Endothelial cell of umbilical vein (primary cell): ENCODE results near the gene DIO3.
"Not testable (repeated sequence)": the region's sequence is repeated elsewhere in the genome, so short reads cannot be mapped to it uniquely, and the experiment has no call there.

Experiments used
- EZH2 ChIP-seq: IDR thresholded peaks from 2 replicates; pipeline ENCODE4 v1.6.1; 2012; ENCODE audit warnings: borderline replicate concordance, low read depth, mild to moderate bottlenecking, moderate library complexity, low read length, inconsistent platforms; ENCODE audit not compliant: severe bottlenecking
- FOS ChIP-seq: IDR thresholded peaks from 2 replicates; pipeline ENCODE4 v1.6.1; 2011; ENCODE audit warnings: mild to moderate bottlenecking, low read length, moderate library complexity, borderline replicate concordance; ENCODE audit not compliant: insufficient read depth
- GATA2 ChIP-seq: IDR thresholded peaks from 2 replicates; pipeline ENCODE4 v1.7.0; 2011; ENCODE audit warnings: low read depth, mild to moderate bottlenecking, moderate library complexity, mixed read lengths, low read length; ENCODE audit not compliant: insufficient read length, insufficient read depth
- JUN ChIP-seq: IDR thresholded peaks from 2 replicates; pipeline ENCODE4 v1.6.1; 2011; ENCODE audit warnings: borderline replicate concordance, low read depth; ENCODE audit not compliant: insufficient read length, insufficient read depth
- MYC ChIP-seq: IDR thresholded peaks from one replicate; pipeline ENCODE4 v1.6.1; 2011; ENCODE audit warnings: mild to moderate bottlenecking, low read depth, low read length
- POLR2A ChIP-seq: IDR thresholded peaks from 2 replicates; pipeline ENCODE4 v1.6.1; 2012; ENCODE audit warnings: low read depth, mild to moderate bottlenecking, control low read depth, low read length
- POLR2AphosphoS5 ChIP-seq: IDR thresholded peaks from 2 replicates; pipeline ENCODE4 v1.6.1; 2012; ENCODE audit warnings: low read depth, mild to moderate bottlenecking, control low read depth, low read length, moderate library complexity; ENCODE audit not compliant: insufficient read depth
- TF ChIP-seq, protein P1 (sequence below), 2 donors: IDR thresholded peaks; 1 replicate in 1 of 2; 2 replicates in 1 of 2; pipeline ENCODE4 v1.5.1; 2011; ENCODE audit warnings: low read length in 2 of 2, mild to moderate bottlenecking in 2 of 2, moderate library complexity in 2 of 2, control low read depth in 1 of 2, inconsistent platforms in 1 of 2, low read depth in 1 of 2; ENCODE audit not compliant: insufficient read depth in 1 of 2; ENCODE audit errors: extremely low read depth in 1 of 2
- TF ChIP-seq, protein P2 (sequence below): IDR thresholded peaks from 2 replicates; pipeline ENCODE4 v1.6.1; 2011; ENCODE audit not compliant: insufficient read depth, insufficient read length

DNA sequence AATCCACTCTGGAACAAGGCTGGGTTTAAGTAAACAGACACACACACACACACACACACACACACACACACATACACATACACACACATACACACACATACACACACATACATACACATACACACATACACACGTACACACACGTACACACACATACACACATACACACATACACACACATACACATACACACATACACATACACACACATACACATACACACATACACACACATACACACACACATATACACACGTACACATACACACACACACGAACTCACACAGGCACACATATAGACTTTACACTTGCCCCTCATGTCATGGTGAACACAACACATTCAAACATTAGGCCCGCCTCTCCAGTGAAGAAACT, 5.6 kb upstream of the DIO3 start:
- TF ChIP-seq, protein P1, sequence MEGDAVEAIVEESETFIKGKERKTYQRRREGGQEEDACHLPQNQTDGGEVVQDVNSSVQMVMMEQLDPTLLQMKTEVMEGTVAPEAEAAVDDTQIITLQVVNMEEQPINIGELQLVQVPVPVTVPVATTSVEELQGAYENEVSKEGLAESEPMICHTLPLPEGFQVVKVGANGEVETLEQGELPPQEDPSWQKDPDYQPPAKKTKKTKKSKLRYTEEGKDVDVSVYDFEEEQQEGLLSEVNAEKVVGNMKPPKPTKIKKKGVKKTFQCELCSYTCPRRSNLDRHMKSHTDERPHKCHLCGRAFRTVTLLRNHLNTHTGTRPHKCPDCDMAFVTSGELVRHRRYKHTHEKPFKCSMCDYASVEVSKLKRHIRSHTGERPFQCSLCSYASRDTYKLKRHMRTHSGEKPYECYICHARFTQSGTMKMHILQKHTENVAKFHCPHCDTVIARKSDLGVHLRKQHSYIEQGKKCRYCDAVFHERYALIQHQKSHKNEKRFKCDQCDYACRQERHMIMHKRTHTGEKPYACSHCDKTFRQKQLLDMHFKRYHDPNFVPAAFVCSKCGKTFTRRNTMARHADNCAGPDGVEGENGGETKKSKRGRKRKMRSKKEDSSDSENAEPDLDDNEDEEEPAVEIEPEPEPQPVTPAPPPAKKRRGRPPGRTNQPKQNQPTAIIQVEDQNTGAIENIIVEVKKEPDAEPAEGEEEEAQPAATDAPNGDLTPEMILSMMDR (IDR thresholded peaks at IDR 0.05; ENCODE audit: extremely low read depth in 1 of 2, insufficient read depth in 1 of 2, low read depth in 1 of 2, low read length in 2 of 2), result not testable (repeated sequence)
- not testable (repeated sequence) for TF ChIP-seq EZH2, POLR2A, POLR2AphosphoS5, JUN, FOS, MYC, GATA2
- TF ChIP-seq, protein P2, sequence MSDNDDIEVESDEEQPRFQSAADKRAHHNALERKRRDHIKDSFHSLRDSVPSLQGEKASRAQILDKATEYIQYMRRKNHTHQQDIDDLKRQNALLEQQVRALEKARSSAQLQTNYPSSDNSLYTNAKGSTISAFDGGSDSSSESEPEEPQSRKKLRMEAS, result not testable (repeated sequence)
